ENCODE results near the gene TYK2. TPM values are rescaled to one million over a fixed set of nuclear protein-coding genes. Genes with fewer than 3 reads are reported as not detected.
A peak's percentile ranks its signal among the peaks of the same experiment; 100 is the strongest.

Gene TYK2
- total RNA-seq: 60.3 TPM
- long read RNA-seq, full-length matches to known transcripts: 27 of 88 reads
- long read RNA-seq, partial matches to known transcripts: 43 of 88 reads
- long read RNA-seq, other reads (novel, unspliced or antisense): 18 of 88 reads

DNA sequence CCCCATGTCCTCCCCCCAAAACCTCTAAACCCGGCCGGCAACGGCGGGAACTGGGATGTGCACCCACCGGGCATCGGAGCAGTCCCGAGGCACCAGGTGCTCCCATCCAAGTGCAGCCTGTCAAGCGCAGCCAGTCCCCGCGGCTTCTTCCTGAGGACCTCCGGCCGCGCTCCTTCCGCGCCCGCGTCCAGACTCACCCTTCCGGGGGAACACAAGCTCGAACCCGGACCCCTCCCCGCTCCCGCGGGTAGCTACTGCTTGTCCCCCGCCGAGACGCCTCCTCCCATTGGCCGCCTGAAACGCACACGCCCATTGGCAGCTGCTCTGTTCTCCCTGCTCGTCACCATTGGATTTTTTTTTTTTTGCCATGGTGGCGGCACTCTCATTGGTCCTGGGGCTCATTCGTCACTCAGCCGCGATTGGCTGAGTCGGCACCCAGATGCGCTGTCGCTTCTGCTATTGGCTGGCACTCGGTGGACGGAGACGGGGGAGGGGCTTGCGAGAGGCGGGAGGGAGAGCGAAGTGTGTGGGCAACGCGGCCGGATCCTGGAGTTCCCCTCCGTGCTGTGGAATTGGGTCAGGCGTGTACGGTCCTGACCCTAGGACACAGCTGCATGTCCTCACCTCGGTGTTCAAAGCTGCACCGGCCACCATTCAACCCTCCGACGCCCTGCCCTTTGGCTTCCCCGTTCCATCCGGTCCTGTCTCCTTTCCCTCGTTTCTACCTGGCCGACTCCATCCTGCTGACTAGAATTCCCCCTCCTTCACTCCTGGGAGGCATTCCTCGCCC lies at the start of gene TYK2:
Gene TYK2, minus strand, starts transcription at position 260 of the 790 bp plus-strand sequence. CDS start 2,166 bp downstream, outside the sequence.
- peak; percentile 98 for DNase-seq
- peak; percentile 99 for ATAC-seq (ENCODE audit: poor library complexity)
- intact Hi-C loops (cut with DNase I): loop anchor here (10.0 kb wide), 1 partner anchor 446 kb away; the partner anchor contains the start of gene OLFM2

DNA sequence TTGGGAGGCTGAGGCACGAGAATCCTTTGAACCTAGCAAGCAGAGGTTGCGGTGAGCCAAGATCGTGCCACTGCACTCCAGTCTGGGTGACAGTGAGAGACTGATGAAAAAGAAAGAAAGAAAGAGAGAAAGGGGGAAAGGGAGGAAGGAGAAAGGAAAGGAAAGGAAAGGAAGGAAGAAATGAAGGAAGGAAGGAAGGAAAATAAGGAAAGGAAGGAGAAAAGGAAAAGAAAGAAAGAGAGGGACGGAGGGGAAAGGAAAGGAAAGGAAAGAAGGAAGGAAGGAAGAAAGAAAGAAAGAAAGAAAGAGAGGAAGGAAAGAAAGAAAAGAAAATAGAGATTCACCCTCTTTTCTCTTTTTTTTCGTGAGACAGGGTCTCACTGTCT lies 48.6 kb upstream of the TYK2 start:
- intact Hi-C loops (cut with DNase I): no loop called here
- no peak for DNase-seq
- no peak for ATAC-seq (ENCODE audit: poor library complexity)

DNA sequence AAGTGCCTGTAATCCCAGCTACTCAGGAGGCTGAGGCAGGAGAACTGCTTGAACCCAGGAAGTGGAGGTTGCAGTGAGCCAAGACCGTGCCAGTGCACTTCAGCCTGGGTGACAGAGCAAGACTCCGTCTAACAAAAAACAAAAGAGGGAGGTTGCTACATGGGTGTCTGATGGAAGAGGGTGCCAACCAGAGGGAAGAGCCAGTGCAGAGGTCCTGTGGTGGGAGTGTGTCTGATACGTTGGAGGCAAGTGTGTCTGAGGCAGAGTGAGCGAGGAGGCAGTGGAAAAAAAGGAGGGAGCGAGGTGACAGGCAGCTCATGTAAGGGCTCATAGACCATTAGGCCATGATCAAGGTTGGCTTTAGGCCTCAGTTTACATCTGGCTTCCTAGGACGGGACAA lies 46.8 kb upstream of the TYK2 start:
- intact Hi-C loops (cut with DNase I): no loop called here
- no peak for ATAC-seq (ENCODE audit: poor library complexity)
- no peak for DNase-seq

DNA sequence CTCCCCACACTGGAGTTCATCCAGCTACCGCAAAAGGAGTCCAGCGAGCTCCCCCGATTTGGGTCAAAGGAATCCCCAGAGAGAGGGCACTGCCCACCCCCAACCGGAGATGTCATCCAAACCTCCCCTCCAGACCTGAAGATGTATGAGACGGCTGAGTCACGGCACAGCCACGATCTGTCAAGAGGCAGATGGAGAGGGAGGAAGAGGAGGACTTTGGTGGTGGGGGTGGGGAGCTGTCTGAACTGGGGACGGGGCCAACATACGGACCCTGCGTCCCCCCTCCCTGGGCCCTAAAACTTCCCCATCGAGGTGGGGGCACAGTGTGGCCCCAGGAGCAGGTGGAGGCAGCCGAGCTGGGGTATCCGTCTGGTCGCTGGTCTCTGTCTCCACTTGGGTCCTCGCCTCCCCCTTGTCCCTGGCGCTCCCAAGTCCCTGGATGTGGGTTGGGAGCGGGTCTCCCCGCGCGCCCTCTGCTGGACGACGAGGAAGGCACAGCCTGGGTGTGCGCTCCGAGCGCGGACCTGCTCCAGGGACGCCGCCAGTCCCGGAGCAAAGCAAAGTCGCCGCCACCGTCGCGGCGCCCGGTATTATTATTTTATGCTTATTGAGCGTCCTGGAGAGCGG lies 43.8 kb upstream of the TYK2 start:
- ATAC-seq (ENCODE audit: poor library complexity) (peak; percentile 95), DNase-seq (peak; percentile 90)
- intact Hi-C loops (cut with DNase I): no loop called here

DNA sequence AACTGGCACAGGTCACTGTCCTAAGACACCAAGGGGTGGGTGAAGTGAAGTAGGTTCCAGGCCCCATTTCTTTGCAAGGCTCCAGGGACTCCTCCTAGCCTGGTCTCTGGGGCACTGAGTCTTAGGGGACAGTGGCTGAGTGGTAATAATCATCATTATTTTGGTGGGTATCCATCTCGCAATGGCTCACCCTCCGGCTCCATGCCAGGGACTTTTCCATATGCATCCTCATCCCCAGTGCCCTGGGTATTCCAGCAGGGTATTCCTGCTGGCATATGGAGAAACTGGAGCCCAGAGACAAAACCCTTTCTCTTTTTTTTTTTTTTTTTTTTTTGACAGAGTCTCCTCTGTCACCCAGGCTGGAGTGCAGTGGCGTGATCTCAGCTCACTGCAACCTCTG lies 42.5 kb upstream of the TYK2 start:
- intact Hi-C loops (cut with DNase I): loop anchor here (2.0 kb wide), 1 partner anchor 18 kb away; no protein-coding TSS in a partner anchor
- ATAC-seq (ENCODE audit: poor library complexity) (no peak), DNase-seq (no peak)

DNA sequence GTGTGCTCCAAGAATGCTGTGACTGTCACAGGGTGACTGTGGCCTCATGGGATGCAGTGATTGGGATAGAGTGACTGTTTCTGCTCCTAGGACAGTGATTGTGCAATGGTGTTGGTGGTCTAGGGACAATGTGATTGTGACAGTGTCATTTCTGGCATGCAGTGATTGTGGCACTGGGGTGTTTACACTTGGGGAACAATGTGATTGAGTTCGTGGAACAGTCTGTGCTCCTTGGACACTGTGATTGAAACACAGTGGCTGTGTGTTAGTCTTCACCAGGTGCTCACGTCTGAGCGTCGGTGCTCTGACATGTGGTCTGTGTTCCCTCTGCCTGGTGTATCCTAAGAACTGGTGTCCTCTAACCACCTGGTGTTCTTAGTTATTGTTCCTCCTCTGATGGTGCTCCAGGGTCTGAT lies 41.7 kb upstream of the TYK2 start:
- ATAC-seq (ENCODE audit: poor library complexity): no peak
- intact Hi-C loops (cut with DNase I): loop anchor here (2.0 kb wide), 1 partner anchor 17 kb away; no protein-coding TSS in a partner anchor
- DNase-seq: no peak

DNA sequence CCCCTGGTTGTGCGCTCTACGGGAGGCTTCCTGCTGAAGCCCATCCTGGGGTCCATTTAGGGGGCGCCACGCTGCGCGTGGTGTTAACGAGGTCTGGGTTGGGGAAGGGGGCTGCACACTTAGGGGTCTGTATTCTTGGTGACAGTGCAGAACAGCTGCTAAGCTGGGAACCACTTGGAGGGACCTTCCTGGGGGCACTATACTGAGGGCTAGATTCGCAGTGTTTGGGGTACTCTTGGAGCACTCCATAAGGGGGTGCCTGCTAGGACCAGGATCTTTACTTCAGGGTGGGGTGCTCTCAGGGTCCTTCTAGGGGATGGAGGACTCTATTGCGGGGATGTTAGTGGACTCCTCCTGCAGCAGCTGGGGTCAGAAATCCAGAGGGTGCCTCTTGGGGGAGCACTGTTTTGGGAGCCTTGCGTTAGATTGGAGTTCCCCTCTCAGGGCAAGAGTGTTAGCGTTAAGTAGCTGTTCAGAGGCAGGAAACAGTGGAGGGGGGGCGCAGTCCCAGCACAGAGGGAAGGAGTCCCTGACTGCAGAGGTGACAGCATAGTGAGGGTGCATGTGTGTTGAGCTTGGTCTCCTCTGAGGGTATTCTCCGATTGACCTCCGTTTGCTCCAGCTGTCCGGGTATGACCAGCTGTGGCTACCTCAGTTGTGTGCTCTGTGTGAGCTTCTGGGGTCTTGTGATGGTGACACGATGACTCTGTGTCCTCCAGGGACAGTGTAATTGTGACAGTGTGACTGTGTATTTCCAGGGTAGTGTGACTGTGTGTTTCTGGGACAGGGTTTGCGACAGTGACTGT lies 41.1 kb upstream of the TYK2 start:
- intact Hi-C loops (cut with DNase I): loop anchor here (2.0 kb wide), 1 partner anchor 17 kb away; no protein-coding TSS in a partner anchor
- ATAC-seq (ENCODE audit: poor library complexity): no peak
- DNase-seq: no peak

DNA sequence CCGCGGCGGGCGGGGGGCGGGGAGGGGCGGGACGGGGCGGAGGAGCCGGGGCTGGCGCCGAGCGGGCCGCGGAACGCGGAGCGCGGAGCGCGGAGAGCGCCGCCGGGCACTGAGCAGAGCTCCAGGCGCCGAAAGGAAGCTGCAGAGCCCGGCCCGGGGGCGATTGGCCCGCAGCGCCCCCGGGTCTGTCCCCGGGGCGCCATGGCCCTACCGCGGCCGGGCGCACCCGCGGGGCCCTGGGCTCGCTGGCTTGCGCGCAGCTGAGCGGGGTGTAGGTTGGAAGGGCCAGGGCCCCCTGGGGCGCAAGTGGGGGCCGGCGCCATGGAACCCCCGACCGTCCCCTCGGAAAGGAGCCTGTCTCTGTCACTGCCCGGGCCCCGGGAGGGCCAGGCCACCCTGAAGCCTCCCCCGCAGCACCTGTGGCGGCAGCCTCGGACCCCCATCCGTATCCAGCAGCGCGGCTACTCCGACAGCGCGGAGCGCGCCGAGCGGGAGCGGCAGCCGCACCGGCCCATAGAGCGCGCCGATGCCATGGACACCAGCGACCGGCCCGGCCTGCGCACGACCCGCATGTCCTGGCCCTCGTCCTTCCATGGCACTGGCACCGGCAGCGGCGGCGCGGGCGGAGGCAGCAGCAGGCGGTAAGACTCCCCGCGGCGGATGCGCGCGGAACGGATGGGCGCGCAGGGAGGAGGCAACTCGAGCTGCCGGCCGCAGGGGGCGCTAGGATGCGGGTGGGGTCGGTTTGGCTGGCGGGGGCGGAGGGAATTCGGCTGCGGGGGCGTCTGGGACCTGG lies 40.3 kb upstream of the TYK2 start, which contains the start of gene PDE4A:
Gene PDE4A, plus strand, starts transcription at position 95 of the 796 bp plus-strand sequence. Its CDS starts 227 bp downstream, at position 322.
- intact Hi-C loops (cut with DNase I): no loop called here
- no peak for ATAC-seq (ENCODE audit: poor library complexity)
- no peak for DNase-seq

DNA sequence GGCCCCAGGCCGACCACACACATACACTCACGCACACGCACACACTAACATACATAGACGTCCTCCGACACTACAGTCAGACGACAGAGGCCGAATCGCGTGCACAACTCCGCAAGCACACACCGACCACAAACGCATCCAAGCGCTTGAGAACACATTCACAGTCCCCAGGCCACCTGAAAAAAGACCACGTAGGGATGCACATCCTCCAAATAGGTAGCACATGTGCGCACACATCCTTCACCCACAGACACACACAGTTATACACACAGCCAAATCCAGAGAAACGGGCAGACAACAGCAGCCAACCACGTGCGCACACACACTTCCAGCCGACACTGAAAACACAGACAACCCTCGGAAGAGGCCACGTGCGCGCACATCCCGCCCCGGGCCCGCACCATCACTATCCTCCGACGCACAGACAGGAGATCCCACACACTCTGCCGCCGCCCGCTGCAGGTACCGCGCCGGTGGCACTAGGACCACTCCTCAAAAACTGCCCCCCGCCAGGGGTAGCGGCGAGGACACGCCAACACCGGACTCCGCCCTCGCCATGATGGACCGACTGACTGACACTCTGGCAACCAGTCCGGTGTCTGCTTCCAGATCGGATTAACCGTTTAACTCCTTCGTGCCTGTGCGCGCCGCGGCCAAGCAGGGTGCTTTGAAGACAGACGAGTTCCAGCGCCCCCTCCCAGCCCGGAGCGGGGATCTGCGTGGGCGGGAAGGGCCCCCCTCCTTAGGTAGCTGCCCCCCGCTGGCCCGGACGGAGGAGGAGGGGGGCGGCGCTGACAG lies 39.5 kb upstream of the TYK2 start:
- DNase-seq (no peak), ATAC-seq (ENCODE audit: poor library complexity) (no peak)
- intact Hi-C loops (cut with DNase I): no loop called here

DNA sequence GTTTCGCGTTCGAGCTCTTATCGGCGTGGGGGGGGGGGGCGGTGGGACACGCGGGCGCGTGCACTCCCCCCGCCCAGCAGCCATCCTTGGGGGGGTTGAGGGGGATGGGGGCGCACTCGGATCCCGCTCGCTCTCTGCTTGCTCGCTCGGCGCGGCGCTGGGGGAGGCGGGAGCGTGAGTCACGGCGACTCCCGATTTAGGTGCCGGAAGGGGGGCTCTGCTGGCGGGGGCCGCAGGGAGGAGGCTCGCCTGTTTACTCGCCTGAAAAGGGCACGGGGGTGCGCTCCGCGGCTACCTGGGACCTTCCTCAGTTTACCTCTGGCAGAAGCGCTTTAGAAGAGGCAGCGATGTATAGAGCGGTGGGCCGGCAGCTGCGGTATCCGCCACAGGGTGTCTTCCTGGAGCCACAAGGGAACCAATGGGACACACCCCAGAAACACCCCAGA lies 38.9 kb upstream of the TYK2 start:
- intact Hi-C loops (cut with DNase I): no loop called here
- no peak for ATAC-seq (ENCODE audit: poor library complexity)
- DNase-seq: no peak

DNA sequence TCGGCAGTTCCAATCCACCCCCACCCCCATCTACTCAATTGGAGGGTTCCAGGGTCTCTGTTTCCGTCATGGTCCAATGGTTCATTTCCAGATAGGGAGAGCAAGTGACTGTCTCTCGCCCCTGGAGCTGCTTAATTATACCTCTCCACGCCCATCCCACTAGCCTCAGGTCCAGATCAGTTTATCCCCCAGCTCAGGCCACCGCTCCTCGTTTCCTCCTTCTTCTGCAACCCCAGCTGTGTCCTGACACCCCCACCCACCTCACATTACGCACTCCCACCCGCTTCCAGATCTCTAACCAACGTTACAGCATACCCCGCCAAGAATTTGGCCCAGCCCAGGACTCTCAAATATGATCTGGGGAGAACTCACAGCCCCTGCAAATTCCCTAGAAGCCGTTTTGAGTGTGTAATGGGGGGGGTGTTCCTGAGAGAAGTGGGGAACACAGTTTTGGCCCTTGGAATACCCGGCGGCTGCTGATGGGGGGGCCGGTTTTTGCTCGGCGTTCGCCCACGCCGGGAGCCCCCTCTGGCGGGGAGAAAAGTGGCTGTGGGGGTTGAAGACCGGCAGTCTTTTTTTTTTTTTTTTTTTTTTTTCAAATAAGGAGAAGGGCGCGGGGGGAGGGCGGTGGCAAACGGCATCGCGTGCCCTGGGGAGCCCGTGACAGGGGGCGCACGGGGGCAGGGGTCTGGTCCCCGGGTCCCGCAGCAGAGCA lies 38.3 kb upstream of the TYK2 start:
- intact Hi-C loops (cut with DNase I): no loop called here
- ATAC-seq (ENCODE audit: poor library complexity) (no peak), DNase-seq (no peak)

DNA sequence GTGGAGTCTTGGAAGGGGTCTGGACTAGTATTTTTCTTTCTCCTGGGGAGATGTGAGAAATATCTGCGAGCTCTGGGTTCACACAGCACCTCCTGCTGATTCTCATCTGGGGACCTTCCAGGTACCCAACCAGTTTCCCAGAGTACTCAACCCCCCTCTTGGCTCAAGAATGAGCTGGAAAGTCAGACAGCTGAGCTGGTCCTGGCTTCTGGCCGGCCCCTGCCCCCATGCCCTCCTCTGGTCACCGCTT lies 37.8 kb upstream of the TYK2 start:
- ATAC-seq (ENCODE audit: poor library complexity): no peak
- intact Hi-C loops (cut with DNase I): no loop called here
- DNase-seq: no peak

DNA sequence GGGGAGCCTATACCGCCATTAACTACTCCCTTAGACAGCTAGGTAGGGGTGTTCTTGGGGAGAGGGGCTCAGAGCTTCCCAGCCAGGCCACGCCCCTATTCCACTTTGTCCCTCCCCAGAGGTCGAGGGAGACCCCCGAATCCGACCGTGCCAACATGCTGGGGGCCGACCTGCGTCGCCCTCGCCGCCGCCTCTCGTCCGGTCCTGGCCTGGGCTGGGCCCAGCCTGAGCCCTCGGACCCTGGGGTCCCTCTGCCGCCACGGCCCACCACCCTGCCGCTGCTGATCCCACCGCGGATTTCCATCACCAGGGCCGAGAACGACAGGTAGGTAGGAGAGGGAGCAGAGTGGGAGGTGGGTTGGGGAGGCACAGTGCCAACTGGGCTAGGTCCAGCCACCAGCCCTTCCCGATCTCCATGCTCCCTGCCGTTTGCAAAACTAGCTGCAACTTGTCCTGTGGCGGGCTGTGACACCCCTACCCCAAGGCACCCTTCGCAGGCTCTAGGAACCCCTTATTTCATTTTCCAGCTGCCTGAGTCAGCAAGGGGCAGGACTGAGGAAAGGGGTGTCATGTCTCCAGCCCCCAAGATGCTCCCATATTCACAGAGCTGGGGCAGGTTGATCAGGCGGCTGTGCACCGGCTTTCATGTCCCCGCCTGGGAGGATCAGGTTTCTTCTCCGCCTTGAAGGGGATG lies 37.3 kb upstream of the TYK2 start:
- DNase-seq (no peak), ATAC-seq (ENCODE audit: poor library complexity) (no peak)
- intact Hi-C loops (cut with DNase I): no loop called here

DNA sequence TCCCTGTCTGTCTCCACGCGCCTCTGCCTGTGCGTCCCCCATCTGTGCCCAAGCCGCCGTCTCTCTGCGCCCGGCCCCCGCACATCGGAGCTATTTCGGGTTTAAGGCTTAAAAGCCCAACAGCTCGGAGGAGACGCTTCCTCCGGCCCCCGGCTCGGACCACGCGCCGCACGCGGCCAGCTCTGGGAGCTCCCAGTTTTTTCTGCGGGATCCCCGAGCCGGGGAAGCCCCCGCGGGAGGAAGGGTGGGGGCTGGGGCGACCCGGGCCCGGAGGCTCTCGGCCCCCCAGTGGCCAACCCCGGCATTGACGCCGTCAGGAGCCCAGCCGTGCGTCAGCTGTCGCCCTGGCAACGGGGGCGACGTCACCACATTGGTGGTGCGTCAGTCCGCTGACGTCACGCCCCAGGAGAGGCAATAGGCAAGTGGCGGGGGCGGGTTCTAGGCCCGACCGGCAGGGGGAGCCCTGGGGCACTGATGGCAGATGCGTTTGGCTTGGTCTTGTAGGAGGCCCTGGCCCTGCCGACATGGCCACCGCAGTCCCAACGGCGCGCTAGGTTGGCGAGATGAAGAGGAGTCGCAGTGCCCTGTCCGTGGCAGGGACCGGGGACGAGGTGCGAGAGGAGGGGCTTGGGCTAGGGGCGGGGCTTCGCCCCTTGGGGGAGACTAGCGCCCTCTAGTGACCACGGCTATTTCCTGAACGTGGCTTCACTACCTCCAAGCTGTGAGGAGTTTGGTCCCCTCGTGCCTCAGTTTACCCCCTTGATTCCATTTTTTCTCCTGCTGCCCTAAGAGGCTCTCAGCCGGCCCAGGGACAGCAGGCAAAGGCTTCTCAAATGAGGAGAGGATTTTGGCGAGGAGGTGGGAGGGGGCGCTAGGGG lies 36.2 kb upstream of the TYK2 start:
- DNase-seq (peak; percentile 88), ATAC-seq (ENCODE audit: poor library complexity) (peak; percentile 91)
- intact Hi-C loops (cut with DNase I): no loop called here

DNA sequence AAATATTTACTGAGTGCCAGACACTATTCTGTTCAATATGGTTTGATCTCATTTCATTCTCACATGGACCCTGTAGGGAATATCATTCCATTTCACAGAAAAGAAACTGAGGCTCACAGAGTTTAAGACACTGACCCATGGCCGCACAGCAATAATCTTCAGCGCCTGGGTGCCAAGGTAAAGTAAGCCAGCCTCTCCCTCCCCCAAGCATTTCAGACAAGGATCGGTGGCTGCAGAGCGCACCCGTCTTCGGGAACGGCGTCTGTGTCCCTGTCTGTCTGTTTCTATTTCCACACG lies 35.7 kb upstream of the TYK2 start:
- no peak for DNase-seq
- intact Hi-C loops (cut with DNase I): no loop called here
- no peak for ATAC-seq (ENCODE audit: poor library complexity)
